ENCODE results near the gene CCDC40.

Gene CCDC40

DNA sequence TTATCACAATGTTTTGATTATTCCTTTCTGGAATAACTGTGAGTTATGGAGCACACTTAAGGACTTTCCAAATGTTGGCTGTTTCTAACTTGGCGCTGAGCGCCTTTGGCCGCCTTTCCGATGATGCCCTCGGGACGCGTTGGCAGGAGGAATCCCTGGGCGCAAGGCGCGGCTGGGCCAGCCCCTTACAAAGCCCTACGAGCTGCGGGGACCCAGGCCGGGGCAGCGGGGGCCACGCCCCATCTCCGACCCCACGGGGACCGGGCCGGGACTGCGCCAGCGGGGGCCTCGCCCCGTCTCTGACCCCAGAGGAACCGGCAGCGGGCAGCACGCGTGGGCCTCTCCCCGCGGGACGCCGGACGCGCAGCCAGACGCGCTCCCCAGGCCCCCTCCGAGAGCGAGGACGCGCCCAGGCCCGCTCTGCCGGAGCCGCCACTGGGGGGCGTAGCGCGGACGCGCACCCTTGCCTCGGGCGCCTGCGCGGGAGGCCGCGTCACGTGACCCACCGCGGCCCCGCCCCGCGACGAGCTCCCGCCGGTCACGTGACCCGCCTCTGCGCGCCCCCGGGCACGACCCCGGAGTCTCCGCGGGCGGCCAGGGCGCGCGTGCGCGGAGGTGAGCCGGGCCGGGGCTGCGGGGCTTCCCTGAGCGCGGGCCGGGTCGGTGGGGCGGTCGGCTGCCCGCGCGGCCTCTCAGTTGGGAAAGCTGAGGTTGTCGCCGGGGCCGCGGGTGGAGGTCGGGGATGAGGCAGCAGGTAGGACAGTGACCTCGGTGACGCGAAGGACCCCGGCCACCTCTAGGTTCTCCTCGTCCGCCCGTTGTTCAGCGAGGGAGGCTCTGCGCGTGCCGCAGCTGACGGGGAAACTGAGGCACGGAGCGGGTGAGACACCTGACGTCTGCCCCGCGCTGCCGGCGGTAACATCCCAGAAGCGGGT lies 64.8 kb downstream of the CCDC40 start, which contains the start of gene GAA:
GAA (plus strand) TSS at position 571 of the 935 bp plus-strand sequence. CDS start 3,006 bp downstream, outside the sequence.
- in situ Hi-C loops (cut with MboI; ENCODE audit: low sequenced_read_pairs), result no loop called here

DNA sequence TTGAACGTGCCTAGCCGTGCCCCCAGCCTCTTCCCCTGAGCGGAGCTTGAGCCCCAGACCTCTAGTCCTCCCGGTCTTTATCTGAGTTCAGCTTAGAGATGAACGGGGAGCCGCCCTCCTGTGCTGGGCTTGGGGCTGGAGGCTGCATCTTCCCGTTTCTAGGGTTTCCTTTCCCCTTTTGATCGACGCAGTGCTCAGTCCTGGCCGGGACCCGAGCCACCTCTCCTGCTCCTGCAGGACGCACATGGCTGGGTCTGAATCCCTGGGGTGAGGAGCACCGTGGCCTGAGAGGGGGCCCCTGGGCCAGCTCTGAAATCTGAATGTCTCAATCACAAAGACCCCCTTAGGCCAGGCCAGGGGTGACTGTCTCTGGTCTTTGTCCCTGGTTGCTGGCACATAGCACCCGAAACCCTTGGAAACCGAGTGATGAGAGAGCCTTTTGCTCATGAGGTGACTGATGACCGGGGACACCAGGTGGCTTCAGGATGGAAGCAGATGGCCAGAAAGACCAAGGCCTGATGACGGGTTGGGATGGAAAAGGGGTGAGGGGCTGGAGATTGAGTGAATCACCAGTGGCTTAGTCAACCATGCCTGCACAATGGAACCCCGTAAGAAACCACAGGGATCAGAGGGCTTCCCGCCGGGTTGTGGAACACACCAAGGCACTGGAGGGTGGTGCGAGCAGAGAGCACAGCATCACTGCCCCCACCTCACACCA lies 65.7 kb downstream of the CCDC40 start:
- in situ Hi-C loops (cut with MboI; ENCODE audit: low sequenced_read_pairs), result no loop called here

DNA sequence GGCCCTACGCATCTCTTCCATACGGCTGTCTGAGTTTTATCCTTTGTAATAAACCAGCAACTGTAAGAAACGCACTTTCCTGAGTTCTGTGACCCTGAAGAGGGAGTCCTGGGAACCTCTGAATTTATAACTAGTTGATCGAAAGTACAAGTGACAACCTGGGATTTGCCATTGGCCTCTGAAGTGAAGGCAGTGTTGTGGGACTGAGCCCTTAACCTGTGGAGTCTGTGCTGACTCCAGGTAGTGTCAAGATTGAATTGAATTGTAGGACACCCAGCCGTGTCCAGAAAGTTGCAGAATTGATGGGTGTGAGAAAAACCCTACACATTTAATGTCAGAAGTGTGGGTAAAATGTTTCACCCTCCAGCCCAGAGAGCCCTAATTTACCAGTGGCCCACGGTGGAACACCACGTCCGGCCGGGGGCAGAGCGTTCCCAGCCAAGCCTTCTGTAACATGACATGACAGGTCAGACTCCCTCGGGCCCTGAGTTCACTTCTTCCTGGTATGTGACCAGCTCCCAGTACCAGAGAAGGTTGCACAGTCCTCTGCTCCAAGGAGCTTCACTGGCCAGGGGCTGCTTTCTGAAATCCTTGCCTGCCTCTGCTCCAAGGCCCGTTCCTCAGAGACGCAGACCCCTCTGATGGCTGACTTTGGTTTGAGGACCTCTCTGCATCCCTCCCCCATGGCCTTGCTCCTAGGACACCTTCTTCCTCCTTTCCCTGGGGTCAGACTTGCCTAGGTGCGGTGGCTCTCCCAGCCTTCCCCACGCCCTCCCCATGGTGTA lies 66.4 kb downstream of the CCDC40 start:
- in situ Hi-C loops (cut with MboI; ENCODE audit: low sequenced_read_pairs), result no loop called here

DNA sequence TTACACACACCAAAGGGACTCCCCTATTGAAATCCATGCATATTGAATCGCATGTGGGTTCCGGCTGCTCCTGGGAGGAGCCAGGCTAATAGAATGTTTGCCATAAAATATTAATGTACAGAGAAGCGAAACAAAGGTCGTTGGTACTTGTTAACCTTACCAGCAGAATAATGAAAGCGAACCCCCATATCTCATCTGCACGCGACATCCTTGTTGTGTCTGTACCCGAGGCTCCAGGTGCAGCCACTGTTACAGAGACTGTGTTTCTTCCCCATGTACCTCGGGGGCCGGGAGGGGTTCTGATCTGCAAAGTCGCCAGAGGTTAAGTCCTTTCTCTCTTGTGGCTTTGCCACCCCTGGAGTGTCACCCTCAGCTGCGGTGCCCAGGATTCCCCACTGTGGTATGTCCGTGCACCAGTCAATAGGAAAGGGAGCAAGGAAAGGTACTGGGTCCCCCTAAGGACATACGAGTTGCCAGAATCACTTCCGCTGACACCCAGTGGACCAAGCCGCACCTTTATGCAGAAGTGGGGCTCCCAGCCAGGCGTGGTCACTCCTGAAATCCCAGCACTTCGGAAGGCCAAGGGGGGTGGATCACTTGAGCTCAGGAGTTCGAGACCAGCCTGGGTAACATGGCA lies 67.1 kb downstream of the CCDC40 start:
- in situ Hi-C loops (cut with MboI; ENCODE audit: low sequenced_read_pairs), result no loop called here

DNA sequence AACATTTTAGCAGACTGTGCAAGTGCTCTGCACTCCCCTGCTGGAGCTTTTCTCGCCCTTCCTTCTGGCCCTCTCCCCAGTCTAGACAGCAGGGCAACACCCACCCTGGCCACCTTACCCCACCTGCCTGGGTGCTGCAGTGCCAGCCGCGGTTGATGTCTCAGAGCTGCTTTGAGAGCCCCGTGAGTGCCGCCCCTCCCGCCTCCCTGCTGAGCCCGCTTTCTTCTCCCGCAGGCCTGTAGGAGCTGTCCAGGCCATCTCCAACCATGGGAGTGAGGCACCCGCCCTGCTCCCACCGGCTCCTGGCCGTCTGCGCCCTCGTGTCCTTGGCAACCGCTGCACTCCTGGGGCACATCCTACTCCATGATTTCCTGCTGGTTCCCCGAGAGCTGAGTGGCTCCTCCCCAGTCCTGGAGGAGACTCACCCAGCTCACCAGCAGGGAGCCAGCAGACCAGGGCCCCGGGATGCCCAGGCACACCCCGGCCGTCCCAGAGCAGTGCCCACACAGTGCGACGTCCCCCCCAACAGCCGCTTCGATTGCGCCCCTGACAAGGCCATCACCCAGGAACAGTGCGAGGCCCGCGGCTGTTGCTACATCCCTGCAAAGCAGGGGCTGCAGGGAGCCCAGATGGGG lies 68.0 kb downstream of the CCDC40 start:
- in situ Hi-C loops (cut with MboI; ENCODE audit: low sequenced_read_pairs), result no loop called here

DNA sequence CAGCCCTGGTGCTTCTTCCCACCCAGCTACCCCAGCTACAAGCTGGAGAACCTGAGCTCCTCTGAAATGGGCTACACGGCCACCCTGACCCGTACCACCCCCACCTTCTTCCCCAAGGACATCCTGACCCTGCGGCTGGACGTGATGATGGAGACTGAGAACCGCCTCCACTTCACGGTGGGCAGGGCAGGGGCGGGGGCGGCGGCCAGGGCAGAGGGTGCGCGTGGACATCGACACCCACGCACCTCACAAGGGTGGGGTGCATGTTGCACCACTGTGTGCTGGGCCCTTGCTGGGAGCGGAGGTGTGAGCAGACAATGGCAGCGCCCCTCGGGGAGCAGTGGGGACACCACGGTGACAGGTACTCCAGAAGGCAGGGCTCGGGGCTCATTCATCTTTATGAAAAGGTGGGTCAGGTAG lies 68.5 kb downstream of the CCDC40 start:
- in situ Hi-C loops (cut with MboI; ENCODE audit: low sequenced_read_pairs), result no loop called here

DNA sequence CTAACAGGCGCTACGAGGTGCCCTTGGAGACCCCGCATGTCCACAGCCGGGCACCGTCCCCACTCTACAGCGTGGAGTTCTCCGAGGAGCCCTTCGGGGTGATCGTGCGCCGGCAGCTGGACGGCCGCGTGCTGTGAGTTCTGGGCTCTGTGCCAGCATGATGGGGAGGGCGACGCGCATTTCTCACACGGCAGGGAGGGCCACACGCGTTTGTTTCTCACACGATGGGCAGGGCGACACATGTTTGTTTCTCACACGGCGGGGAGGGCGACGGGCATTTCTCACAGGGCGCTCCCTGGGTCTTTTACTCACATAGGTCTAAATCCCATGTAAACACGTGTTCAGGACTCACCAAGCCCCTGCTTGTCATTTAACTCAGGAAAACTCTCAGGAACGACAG lies 69.3 kb downstream of the CCDC40 start:
- in situ Hi-C loops (cut with MboI; ENCODE audit: low sequenced_read_pairs), result no loop called here

DNA sequence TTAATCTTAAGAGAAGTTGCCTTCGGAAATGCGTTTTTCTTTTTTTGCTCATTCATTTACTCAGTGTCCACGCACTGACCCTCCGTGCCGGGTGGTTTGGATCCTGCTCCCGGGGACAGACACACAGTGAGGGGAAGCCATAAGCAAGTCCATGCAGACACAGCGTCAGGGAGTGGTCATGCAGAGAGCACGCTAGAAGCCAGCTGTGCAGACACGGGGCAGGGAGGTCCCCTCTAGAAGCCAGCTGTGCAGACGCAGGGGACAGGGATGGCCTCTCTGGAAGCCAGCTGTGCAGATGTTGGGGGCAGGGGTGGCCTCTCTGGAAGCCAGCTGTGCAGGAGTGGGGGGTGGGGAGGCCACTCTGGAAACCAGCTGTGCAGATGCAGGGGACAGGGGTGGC lies 69.7 kb downstream of the CCDC40 start:
- in situ Hi-C loops (cut with MboI; ENCODE audit: low sequenced_read_pairs), result no loop called here

DNA sequence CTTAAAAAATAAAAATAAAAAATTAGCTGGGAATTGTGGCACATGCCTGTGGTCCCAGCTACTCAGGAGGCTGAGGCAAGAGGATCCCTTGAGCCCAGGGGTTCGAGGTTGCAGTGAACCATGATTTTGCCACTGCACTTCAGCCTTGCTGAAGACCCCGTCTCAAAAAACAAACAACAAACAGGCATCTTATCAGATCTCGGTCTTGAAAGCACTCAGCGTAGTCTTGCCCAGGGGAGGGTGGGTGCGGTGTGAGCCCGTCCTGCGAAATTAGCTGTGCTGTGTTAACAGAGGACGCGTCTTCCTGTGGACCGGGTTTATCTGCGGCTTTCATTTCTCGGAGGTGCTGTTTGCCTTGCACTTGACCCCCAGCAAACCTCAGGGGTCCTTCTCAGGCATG lies 70.3 kb downstream of the CCDC40 start:
- in situ Hi-C loops (cut with MboI; ENCODE audit: low sequenced_read_pairs), result no loop called here

DNA sequence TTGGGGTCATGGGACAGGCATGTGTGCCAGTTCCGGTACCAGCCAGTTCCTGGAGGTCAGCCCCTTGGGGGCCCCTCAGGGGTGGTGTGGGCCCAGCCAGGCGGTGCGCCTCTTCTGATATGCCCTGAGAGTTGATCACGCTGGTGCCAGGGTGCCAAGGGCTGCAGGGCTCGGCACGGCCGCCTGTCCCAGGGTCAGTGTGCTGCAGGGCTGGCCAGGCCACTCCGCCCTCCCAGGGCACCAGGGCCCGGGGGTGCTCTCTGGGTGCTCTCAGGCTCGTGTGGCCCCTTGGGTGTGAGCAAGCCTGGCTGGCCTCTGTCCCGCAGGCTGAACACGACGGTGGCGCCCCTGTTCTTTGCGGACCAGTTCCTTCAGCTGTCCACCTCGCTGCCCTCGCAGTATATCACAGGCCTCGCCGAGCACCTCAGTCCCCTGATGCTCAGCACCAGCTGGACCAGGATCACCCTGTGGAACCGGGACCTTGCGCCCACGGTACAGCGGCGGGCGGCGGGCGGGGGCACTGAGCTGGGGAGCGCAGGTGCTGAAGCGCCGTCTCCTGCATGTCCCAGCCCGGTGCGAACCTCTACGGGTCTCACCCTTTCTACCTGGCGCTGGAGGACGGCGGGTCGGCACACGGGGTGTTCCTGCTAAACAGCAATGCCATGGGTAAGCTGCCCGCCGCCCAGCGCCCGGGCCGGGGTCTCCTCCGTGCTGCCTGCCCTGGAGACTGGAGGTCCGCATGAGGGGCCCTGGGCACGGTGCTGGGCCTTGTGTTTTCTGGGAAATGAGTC lies 71.0 kb downstream of the CCDC40 start:
- in situ Hi-C loops (cut with MboI; ENCODE audit: low sequenced_read_pairs), result no loop called here

DNA sequence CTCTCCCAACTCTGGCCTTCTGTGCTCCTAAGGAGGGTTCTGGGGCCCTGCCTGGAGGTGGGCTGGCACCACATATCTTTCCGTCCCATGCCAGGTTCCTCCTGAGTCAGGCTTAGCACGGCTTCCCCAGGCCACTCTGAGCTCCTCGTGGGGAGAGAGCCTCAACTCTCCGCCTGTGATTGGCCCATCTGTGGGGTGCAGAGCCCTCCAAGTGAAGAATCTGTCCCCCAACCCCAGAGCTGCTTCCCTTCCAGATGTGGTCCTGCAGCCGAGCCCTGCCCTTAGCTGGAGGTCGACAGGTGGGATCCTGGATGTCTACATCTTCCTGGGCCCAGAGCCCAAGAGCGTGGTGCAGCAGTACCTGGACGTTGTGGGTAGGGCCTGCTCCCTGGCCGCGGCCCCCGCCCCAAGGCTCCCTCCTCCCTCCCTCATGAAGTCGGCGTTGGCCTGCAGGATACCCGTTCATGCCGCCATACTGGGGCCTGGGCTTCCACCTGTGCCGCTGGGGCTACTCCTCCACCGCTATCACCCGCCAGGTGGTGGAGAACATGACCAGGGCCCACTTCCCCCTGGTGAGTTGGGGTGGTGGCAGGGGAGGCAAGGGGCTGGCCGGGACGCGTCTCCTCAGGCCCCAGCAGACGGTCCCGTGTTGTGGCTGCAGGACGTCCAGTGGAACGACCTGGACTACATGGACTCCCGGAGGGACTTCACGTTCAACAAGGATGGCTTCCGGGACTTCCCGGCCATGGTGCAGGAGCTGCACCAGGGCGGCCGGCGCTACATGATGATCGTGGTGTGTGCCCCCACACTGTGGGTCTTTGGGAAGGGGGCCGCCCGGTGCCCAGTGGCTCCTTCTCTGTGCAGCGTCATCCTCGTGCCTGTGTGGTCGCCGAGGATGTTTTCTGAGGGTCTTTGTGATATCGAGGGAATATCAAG lies 71.9 kb downstream of the CCDC40 start:
- in situ Hi-C loops (cut with MboI; ENCODE audit: low sequenced_read_pairs), result no loop called here

DNA sequence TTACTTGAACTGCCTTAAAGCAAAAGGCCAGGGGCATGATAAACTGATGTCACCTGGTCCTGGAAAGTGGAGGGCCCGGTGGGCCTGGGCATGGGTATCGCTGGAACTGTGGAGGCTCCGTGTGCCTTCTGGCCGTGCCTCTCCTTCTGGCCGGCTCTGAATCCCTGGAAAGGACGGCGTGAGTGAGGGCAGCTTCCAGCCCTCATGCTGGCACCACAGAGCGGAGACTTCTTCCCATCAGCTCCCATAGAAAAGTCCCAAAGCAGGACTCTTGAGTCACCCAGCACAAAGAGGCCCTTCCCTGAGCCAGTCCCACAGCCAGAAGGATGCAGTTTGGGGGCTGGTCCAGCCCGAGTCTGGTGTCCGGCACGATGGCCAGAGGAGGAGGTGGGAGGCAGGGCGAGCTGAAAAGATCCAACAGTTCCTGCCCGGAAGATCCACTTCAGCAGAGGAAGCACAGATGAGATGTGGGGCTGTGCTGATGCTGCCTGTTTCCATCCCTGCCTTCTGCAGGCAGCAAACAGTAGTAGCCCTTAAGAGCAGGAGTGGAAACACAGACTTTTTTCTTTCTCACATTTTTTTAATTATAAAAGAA lies 72.7 kb downstream of the CCDC40 start:
- in situ Hi-C loops (cut with MboI; ENCODE audit: low sequenced_read_pairs), result no loop called here

DNA sequence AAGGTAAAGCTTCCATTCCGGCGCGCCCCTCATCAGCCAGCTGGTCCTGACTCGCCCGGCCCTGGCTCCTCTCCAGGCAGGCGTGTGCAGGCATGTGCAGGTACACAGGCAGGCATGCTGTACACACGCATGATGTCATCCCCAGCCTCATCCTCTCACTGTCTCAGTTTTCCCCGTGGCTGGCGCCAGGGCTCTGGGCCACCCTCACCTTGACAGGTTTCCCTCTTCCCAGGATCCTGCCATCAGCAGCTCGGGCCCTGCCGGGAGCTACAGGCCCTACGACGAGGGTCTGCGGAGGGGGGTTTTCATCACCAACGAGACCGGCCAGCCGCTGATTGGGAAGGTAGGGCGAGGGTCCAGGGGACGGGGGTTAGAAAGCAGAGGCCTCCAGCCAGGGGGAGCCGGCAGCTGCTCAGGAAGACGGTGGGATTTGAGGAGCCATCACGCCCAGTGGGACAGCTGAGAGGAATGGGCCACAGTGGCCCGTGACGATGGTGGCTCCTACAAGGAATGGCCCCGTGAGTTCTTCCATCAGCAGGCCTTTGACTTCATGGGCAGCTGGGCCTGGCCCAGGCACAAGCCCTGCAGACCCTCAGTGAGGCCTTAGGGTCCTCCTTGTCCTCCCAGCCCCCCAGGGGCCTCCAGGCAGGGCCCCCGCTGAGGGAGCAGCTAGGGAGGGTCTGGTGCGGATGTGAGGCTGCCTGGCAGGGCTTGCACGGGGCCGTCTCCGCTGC lies 73.4 kb downstream of the CCDC40 start:
- in situ Hi-C loops (cut with MboI; ENCODE audit: low sequenced_read_pairs), result no loop called here

DNA sequence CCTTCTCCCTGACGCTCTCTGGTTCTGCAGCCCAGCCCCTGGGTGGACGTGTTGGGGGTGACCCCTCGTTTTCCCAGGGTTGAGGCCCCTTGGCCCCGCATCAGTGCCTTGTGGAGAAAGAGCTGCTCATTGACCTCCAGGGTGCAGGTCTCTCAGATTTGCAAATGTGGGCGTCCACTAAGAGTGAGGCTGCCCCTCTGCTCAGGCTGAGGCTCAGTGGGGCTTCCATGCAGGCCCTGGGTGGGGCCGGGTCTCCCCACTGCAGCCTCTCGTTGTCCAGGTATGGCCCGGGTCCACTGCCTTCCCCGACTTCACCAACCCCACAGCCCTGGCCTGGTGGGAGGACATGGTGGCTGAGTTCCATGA lies 74.0 kb downstream of the CCDC40 start:
- in situ Hi-C loops (cut with MboI; ENCODE audit: low sequenced_read_pairs), result no loop called here

DNA sequence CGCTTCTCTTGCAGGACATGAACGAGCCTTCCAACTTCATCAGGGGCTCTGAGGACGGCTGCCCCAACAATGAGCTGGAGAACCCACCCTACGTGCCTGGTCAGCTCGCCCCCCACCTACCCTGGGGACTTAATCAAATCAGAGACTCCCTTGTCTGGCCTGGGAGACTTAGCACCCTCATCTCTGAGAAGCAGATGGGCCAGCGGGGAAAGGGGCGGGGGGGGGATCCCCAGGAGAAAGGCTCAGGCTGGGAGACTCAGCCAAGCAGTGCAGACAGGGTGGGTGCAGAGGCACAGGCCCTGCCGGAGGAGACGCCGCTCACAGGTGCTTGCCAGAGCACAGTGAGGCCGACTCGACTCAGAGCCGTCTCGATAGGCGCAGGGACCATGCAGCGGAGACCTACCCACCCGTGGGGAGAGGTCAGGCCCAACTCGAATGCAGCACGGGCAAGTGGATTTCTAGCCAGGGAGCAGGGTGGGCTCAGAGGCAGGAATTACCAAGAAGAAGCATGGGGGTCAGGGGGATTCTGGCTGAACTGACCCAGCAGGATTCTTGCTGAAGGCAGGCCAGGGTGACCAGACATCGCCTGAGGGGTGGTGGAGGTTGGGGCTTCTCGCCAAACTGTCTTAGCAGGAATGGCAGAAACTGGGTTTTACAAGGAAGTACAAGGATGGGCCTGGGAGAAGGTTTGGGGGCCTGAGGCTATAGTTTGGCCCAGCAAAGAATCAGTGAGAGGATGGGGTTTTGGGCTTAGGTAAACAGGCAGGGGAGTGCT lies 74.7 kb downstream of the CCDC40 start:
- in situ Hi-C loops (cut with MboI; ENCODE audit: low sequenced_read_pairs), result no loop called here

DNA sequence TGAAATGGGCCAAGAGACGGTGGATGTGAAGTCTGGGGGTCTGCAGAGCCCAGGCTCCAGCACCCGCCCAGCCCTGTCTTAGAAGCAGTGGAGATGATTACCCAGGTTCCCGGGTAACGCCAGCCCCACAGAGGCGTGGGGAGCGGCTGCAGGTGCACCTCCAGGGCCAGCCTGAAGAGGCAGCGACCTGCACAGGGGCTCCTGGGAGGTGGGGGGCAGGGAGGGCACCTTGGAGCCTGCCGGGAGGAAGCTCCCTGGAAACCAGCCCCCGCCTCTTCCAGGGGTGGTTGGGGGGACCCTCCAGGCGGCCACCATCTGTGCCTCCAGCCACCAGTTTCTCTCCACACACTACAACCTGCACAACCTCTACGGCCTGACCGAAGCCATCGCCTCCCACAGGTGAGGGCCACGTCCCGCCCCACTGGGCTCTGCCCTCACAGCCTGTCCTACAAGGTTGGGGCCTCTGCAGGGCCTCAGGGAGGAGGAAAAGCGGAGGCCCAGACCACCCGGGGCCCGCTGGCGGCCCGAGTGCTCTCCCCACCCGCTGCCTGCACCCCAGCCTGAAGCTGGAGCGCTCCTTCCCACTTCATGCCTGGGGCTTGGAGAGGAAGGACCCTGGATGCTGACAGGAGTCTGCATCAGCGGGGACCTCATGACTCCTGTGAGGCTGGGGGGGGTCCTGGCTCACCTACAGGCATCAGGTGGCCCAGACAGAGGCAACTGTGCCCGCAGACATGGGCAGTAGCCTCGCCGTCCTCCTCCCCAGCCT lies 75.4 kb downstream of the CCDC40 start:
- in situ Hi-C loops (cut with MboI; ENCODE audit: low sequenced_read_pairs), result no loop called here

Data from HL-60/S4 treated with retinoic acid at 250 ng/mL for 4 days and 3 days (cell line).